H1 (cell line): ENCODE results near the gene CNR1. TPM values are rescaled to one million over a fixed set of nuclear protein-coding genes. Genes with fewer than 3 reads are reported as not detected.

ENCODE experiments used
- CTCF ChIA-PET: fragments of 300-600 bp; sonication (Branson Sonifier 250); formaldehyde crosslinking; loops from one replicate; lab custom pipeline; 2021; ENCODE audit not compliant: partially characterized antibody; lab: Charles Lee
- POLR2A ChIA-PET: fragments of 300-600 bp; sonication (Branson Sonifier 250); formaldehyde crosslinking; loops from one replicate; lab custom pipeline; 2021; ENCODE audit warnings: inconsistent platforms; ENCODE audit not compliant: partially characterized antibody; lab: Charles Lee
- DNase-seq, 2 experiments: peaks; one replicate each; pipeline versions ENCODE4 v3.0.0 to v3.0.0-alpha.2; 2010 to 2022; ENCODE audit warnings: low spot score in 2 of 2, low read depth in 1 of 2, mixed read lengths in 1 of 2
- FAIRE-seq: peaks from 2 replicates; lab custom pipeline; 2011; peaks lifted over from hg19 to GRCh38; lab: Jason Lieb, UNC
- H2AFZ ChIP-seq: 2 replicates; pipeline ENCODE4 v1.8.1; 2012; ENCODE audit warnings: low read length, inconsistent platforms
- H2AK5ac ChIP-seq: 2 replicates; pipeline ENCODE4 v1.6.1; 2013; ENCODE audit warnings: low read depth, low read length
- H2BK120ac ChIP-seq: replicated peaks from 2 replicates; pipeline ENCODE3; 2013; ENCODE audit warnings: low read depth, low read length, inconsistent platforms
- H2BK12ac ChIP-seq: 2 replicates; pipeline ENCODE4 v1.6.1; 2013; ENCODE audit warnings: low read depth, low read length
- H2BK15ac ChIP-seq: 2 replicates; pipeline ENCODE4 v1.6.1; 2013; ENCODE audit warnings: low read length
- H2BK20ac ChIP-seq: 2 replicates; pipeline ENCODE4 v1.6.1; 2013; ENCODE audit warnings: low read length
- H2BK5ac ChIP-seq: 2 replicates; pipeline ENCODE4 v1.6.1; 2013; ENCODE audit warnings: low read depth, low read length
- H3K14ac ChIP-seq: 2 replicates; pipeline ENCODE4 v1.6.1; 2013; ENCODE audit warnings: inconsistent platforms; ENCODE audit not compliant: insufficient read length
- H3K18ac ChIP-seq: 2 replicates; pipeline ENCODE4 v1.6.1; 2013; ENCODE audit warnings: low read length; ENCODE audit errors: extremely low read depth
- H3K23ac ChIP-seq: 2 replicates; pipeline ENCODE4 v1.6.1; 2013; ENCODE audit warnings: inconsistent platforms; ENCODE audit not compliant: insufficient read length
- H3K23me2 ChIP-seq: 2 replicates; pipeline ENCODE4 v1.6.1; 2013; ENCODE audit warnings: low read depth, low read length
- H3K27ac ChIP-seq: 2 replicates; pipeline ENCODE4 v1.6.1; 2011; ENCODE audit warnings: low read depth, low read length, inconsistent platforms
- H3K27me3 ChIP-seq, 4 experiments: replicated peaks in 1 of 4; 1 replicate in 1 of 4; 2 replicates in 3 of 4; pipeline versions ENCODE4 v1.6.1 to v1.8.1; 2011 to 2013; ENCODE audit warnings: low read length in 3 of 4, mild to moderate bottlenecking in 3 of 4, inconsistent platforms in 2 of 4, mixed read lengths in 2 of 4, moderate library complexity in 1 of 4; ENCODE audit not compliant: control insufficient read depth in 3 of 4, insufficient read depth in 3 of 4; ENCODE audit errors: extremely low read depth in 1 of 4
- H3K36me3 ChIP-seq, 4 experiments: 2 replicates each; pipeline versions ENCODE4 v1.6.1 to v1.8.1; 2011 to 2013; ENCODE audit warnings: mild to moderate bottlenecking in 4 of 4, low read length in 3 of 4, moderate library complexity in 2 of 4, control low read depth in 1 of 4, inconsistent platforms in 1 of 4; ENCODE audit not compliant: insufficient read depth in 4 of 4, control insufficient read depth in 2 of 4
- H3K4ac ChIP-seq: replicated peaks from 2 replicates; pipeline ENCODE3; 2013; ENCODE audit warnings: low read length, low read depth, mixed read lengths, inconsistent platforms; ENCODE audit not compliant: insufficient read length
- H3K4me1 ChIP-seq, 4 experiments: replicated peaks in 1 of 4; 1 replicate in 1 of 4; 2 replicates in 3 of 4; pipeline versions ENCODE4 v1.6.1 to v1.8.1; 2011 to 2013; ENCODE audit warnings: low read length in 3 of 4, inconsistent platforms in 2 of 4, mixed read lengths in 1 of 4; ENCODE audit not compliant: insufficient read depth in 4 of 4, control insufficient read depth in 3 of 4
- H3K4me2 ChIP-seq, 2 experiments: 2 replicates each; pipeline versions ENCODE4 v1.6.1 to v1.8.1; 2011 to 2013; ENCODE audit warnings: low read depth in 2 of 2, low read length in 2 of 2, control low read depth in 1 of 2, inconsistent platforms in 1 of 2, mild to moderate bottlenecking in 1 of 2; ENCODE audit not compliant: insufficient read depth in 1 of 2
- H3K4me3 ChIP-seq, 4 experiments: fragments of 200-600, 300-600 bp in 1 of 4; sonication (generic), shearing (Covaris generic), sonication (Bioruptor Twin) in 1 of 4; 2 replicates each; pipeline versions ENCODE4 v1.5.1 to v1.8.1; 2011 to 2016; ENCODE audit warnings: low read length in 4 of 4, low read depth in 3 of 4, control low read depth in 2 of 4, inconsistent platforms in 2 of 4, mild to moderate bottlenecking in 2 of 4, mixed read lengths in 1 of 4, moderate library complexity in 1 of 4; ENCODE audit not compliant: insufficient read depth in 2 of 4; ENCODE audit errors: extremely low read depth in 1 of 4
- H3K56ac ChIP-seq: replicated peaks from 2 replicates; pipeline ENCODE3; 2013; ENCODE audit warnings: low read depth, mild to moderate bottlenecking, mixed read lengths, low read length, inconsistent platforms; ENCODE audit not compliant: insufficient read length
- H3K79me1 ChIP-seq: 2 replicates; pipeline ENCODE4 v1.6.1; 2013; ENCODE audit warnings: low read depth, low read length, control low read depth
- H3K79me2 ChIP-seq, 2 experiments: 2 replicates each; pipeline versions ENCODE4 v1.6.1 to v1.8.1; 2012 to 2013; ENCODE audit warnings: low read length in 2 of 2, mild to moderate bottlenecking in 2 of 2, inconsistent platforms in 1 of 2; ENCODE audit not compliant: insufficient read depth in 2 of 2, control insufficient read depth in 1 of 2
- H3K9ac ChIP-seq, 4 experiments: replicated peaks in 1 of 4; 1 replicate in 1 of 4; 2 replicates in 3 of 4; pipeline versions ENCODE4 v1.6.1 to v1.8.1; 2011 to 2013; ENCODE audit warnings: low read depth in 3 of 4, low read length in 3 of 4, control low read depth in 2 of 4, mild to moderate bottlenecking in 2 of 4, moderate library complexity in 2 of 4, inconsistent platforms in 1 of 4; ENCODE audit errors: extremely low read depth in 1 of 4
- H3K9me3 ChIP-seq, 2 experiments: 2 replicates each; pipeline versions ENCODE4 v1.6.1 to v1.8.1; 2012 to 2013; ENCODE audit warnings: mild to moderate bottlenecking in 2 of 2, moderate library complexity in 2 of 2, control low read depth in 1 of 2, inconsistent platforms in 1 of 2, low read depth in 1 of 2, low read length in 1 of 2, mixed read lengths in 1 of 2; ENCODE audit not compliant: insufficient read depth in 2 of 2
- H4K20me1 ChIP-seq, 2 experiments: replicated peaks in 1 of 2; 2 replicates each; pipeline versions ENCODE3 to v1.8.1; 2011 to 2013; ENCODE audit warnings: inconsistent platforms in 2 of 2, low read length in 2 of 2, mild to moderate bottlenecking in 1 of 2; ENCODE audit not compliant: insufficient read depth in 2 of 2, control insufficient read depth in 1 of 2
- H4K5ac ChIP-seq: 2 replicates; pipeline ENCODE4 v1.6.1; 2013; ENCODE audit warnings: low read length, low read depth, mixed read lengths, inconsistent platforms; ENCODE audit not compliant: insufficient read length
- H4K8ac ChIP-seq: 2 replicates; pipeline ENCODE4 v1.8.0; 2013; ENCODE audit warnings: mild to moderate bottlenecking, moderate library complexity, low read length, inconsistent platforms; ENCODE audit not compliant: insufficient read depth; ENCODE audit errors: extremely low read depth
- H4K91ac ChIP-seq: replicated peaks from 2 replicates; pipeline ENCODE3; 2013; ENCODE audit warnings: low read length, mixed read lengths, inconsistent platforms; ENCODE audit not compliant: insufficient read length
- CREB1 ChIP-seq: IDR thresholded peaks from 2 replicates; pipeline ENCODE4 v1.6.1; 2012; ENCODE audit warnings: inconsistent platforms
- POLR2A ChIP-seq, 2 experiments: IDR thresholded peaks; 1 replicate in 1 of 2; 2 replicates in 1 of 2; pipeline ENCODE4 v1.6.1; 2011; ENCODE audit warnings: low read depth in 2 of 2, low read length in 2 of 2, mild to moderate bottlenecking in 2 of 2; ENCODE audit errors: control extremely low read depth in 1 of 2
- SUZ12 ChIP-seq: fragments of 200-600 bp; sonication (generic); IDR thresholded peaks from 2 replicates; pipeline ENCODE4 v1.6.1; 2012; ENCODE audit warnings: mild to moderate bottlenecking, inconsistent platforms, low read length, moderate library complexity, mixed read lengths
- TBP ChIP-seq: IDR thresholded peaks from 2 replicates; pipeline ENCODE4 v1.6.1; 2011; ENCODE audit warnings: low read depth, low read length, improper control_type of control experiment
- YY1 ChIP-seq: IDR thresholded peaks from 2 replicates; pipeline ENCODE4 v1.6.1; 2011; ENCODE audit warnings: low read depth, mild to moderate bottlenecking, low read length
- polyA plus RNA-seq, 7 experiments: library from polyadenylated mRNA; depleted of rRNA in 3 of 7; stranded (reverse) in 5 of 7; unstranded in 2 of 7; fragments of >200 nt in 5 of 7; fragments of 200-250 nt in 2 of 7; gene quantifications; 1 replicate in 5 of 7; 2 replicates in 1 of 7; 4 replicates in 1 of 7; pipeline versions ENCODE4 v1.2.1 to v1.2.3, GENCODE V29; 2011 to 2013; ENCODE audit warnings: missing spikeins in 2 of 7, mixed read lengths in 2 of 7
- total RNA-seq: library from RNA; stranded (reverse); fragmentation: NEBNext Ultra II Directional; extraction: Animal tissue kit (Norgen Biotek cat#: 25700); gene quantifications from 2 replicates; pipeline ENCODE4 v1.2.1, GENCODE V29; 2021

CNR1 gene
- total and polyA plus RNA-seq, 2 of the 8 experiments (the other 6 are each of a cell fraction or from before 2014, with no cell fraction given): 0.83 to 3.1 TPM

- no peaks in the 10 kb centered on the region for H3K9me3 ChIP-seq
- H3K56ac ChIP-seq: no peak overlapping the region
- H2BK20ac ChIP-seq: no peak overlapping the region
- H3K4me1 ChIP-seq: no peaks in the 10 kb centered on the region
- H3K14ac ChIP-seq: no peak overlapping the region
- no peak overlapping the region for H3K23ac ChIP-seq
- H3K79me1 ChIP-seq: no peaks in the 10 kb centered on the region
- no peak overlapping the region for H3K18ac ChIP-seq
- H4K20me1 ChIP-seq: no peaks in the 10 kb centered on the region
- no peak overlapping the region for H3K4me2 ChIP-seq
- no peaks in the 10 kb centered on the region for H3K36me3 ChIP-seq
- no peak overlapping the region for H2AFZ ChIP-seq
- POLR2A ChIA-PET: no interaction called here
- H3K23me2 ChIP-seq: no peaks in the 10 kb centered on the region
- no peak overlapping the region for H3K4me3 ChIP-seq
- H3K79me2 ChIP-seq: no peaks in the 10 kb centered on the region
- no peak overlapping the region for H4K8ac ChIP-seq
- no peak overlapping the region for H4K91ac ChIP-seq
- no peak overlapping the region for H2BK15ac ChIP-seq
- H2BK120ac ChIP-seq: no peak overlapping the region
- CTCF ChIA-PET: interaction anchor here (0.6 to 1.3 kb wide), 2 partner anchors 131 to 526 kb away, joined by 3 read pairs; no protein-coding TSS in a partner anchor
- H3K4ac ChIP-seq: no peak overlapping the region
- no peak overlapping the region for H2AK5ac ChIP-seq
- FAIRE-seq: no peak
- DNase-seq: no peak
- TF ChIP-seq POLR2A (IDR thresholded peaks at IDR 0.05; ENCODE audit: control extremely low read depth in 1 of 2, low read depth in 2 of 2, low read length in 2 of 2) (no peak), TBP (no peak), YY1 (no peak), CREB1 (no peak), SUZ12 (no peak)
- H4K5ac ChIP-seq: no peak overlapping the region
- no peak overlapping the region for H2BK5ac ChIP-seq
- H3K27me3 ChIP-seq: no peaks in the 10 kb centered on the region
- no peak overlapping the region for H2BK12ac ChIP-seq
- no peak overlapping the region for H3K27ac ChIP-seq
- no peak overlapping the region for H3K9ac ChIP-seq
Observed at GRCh38 chr6:88107241-88107640, 58.9 kb downstream of the CNR1 start.
